H9 (cell line): Measurements from ENCODE around the gene CDC26. TPM values are rescaled to one million over a fixed set of nuclear protein-coding genes. Genes with fewer than 3 reads are reported as not detected.
A peak's percentile ranks its signal among the peaks of the same experiment; 100 is the strongest.

ENCODE experiments used
- DNase-seq: peaks from one replicate; pipeline ENCODE4 v3.0.0-alpha.2; 2017
- H2AFZ ChIP-seq: one replicate; pipeline ENCODE4 v1.6.1; 2013; ENCODE audit warnings: mild to moderate bottlenecking, low read length, control low read depth, moderate library complexity
- H2AK5ac ChIP-seq: 2 replicates; pipeline ENCODE4 v1.6.1; 2013; ENCODE audit warnings: low read length, control low read depth, mixed read lengths; ENCODE audit not compliant: insufficient read length
- H2BK120ac ChIP-seq: one replicate; pipeline ENCODE4 v1.6.1; 2013; ENCODE audit warnings: low read depth, mild to moderate bottlenecking, low read length, control low read depth, inconsistent platforms; ENCODE audit not compliant: poor library complexity, severe bottlenecking
- H2BK12ac ChIP-seq: 2 replicates; pipeline ENCODE4 v1.6.1; 2013; ENCODE audit warnings: low read length, control low read depth, mixed read lengths, low read depth; ENCODE audit not compliant: insufficient read length
- H2BK15ac ChIP-seq: 2 replicates; pipeline ENCODE4 v1.6.1; 2013; ENCODE audit warnings: low read depth, low read length, control low read depth
- H2BK20ac ChIP-seq: one replicate; pipeline ENCODE4 v1.6.1; 2013; ENCODE audit warnings: low read depth, mild to moderate bottlenecking, low read length, control low read depth, inconsistent platforms; ENCODE audit not compliant: poor library complexity, severe bottlenecking
- H2BK5ac ChIP-seq: 2 replicates; pipeline ENCODE4 v1.6.1; 2013; ENCODE audit warnings: low read length, control low read depth, mixed read lengths; ENCODE audit not compliant: insufficient read length
- H3K14ac ChIP-seq: 2 replicates; pipeline ENCODE4 v1.6.1; 2013; ENCODE audit warnings: low read length, control low read depth; ENCODE audit not compliant: insufficient read depth
- H3K18ac ChIP-seq: 2 replicates; pipeline ENCODE4 v1.6.1; 2013; ENCODE audit warnings: low read depth, mild to moderate bottlenecking, mixed read lengths, low read length, control low read depth; ENCODE audit not compliant: insufficient read length
- H3K23ac ChIP-seq: 2 replicates; pipeline ENCODE4 v1.6.1; 2013; ENCODE audit warnings: low read length, control low read depth, mixed read lengths, low read depth; ENCODE audit not compliant: insufficient read length
- H3K23me2 ChIP-seq: 2 replicates; pipeline ENCODE4 v1.6.1; 2013; ENCODE audit warnings: low read depth, mild to moderate bottlenecking, mixed read lengths, low read length, control low read depth; ENCODE audit not compliant: insufficient read length, poor library complexity, severe bottlenecking
- H3K27ac ChIP-seq: 2 replicates; pipeline ENCODE4 v1.5.1; 2013; ENCODE audit warnings: low read length, control low read depth, mixed read lengths, low read depth; ENCODE audit not compliant: insufficient read length
- H3K27me3 ChIP-seq: 2 replicates; pipeline ENCODE4 v1.6.1; 2013; ENCODE audit warnings: low read length, control low read depth, inconsistent platforms; ENCODE audit not compliant: insufficient read depth
- H3K4ac ChIP-seq: 2 replicates; pipeline ENCODE4 v1.6.1; 2013; ENCODE audit warnings: low read depth, mild to moderate bottlenecking, control low read depth, inconsistent platforms, low read length, moderate library complexity
- H3K4me1 ChIP-seq: 2 replicates; pipeline ENCODE4 v1.6.1; 2013; ENCODE audit warnings: low read length, control low read depth, inconsistent platforms; ENCODE audit not compliant: insufficient read depth
- H3K4me2 ChIP-seq: 2 replicates; pipeline ENCODE4 v1.6.1; 2013; ENCODE audit warnings: low read length, control low read depth, mixed read lengths; ENCODE audit not compliant: insufficient read length, insufficient read depth
- H3K56ac ChIP-seq: 2 replicates; pipeline ENCODE4 v1.6.1; 2013; ENCODE audit warnings: low read depth, mild to moderate bottlenecking, mixed read lengths, low read length, control low read depth; ENCODE audit not compliant: insufficient read length
- H3K79me1 ChIP-seq: 2 replicates; pipeline ENCODE4 v1.6.1; 2013; ENCODE audit warnings: low read depth, mild to moderate bottlenecking, moderate library complexity, low read length, control low read depth, inconsistent platforms; ENCODE audit not compliant: insufficient read depth, poor library complexity, severe bottlenecking
- H3K79me2 ChIP-seq: 2 replicates; pipeline ENCODE4 v1.6.1; 2013; ENCODE audit warnings: low read length, control low read depth, inconsistent platforms; ENCODE audit not compliant: insufficient read depth
- H3K9ac ChIP-seq: 2 replicates; pipeline ENCODE4 v1.6.1; 2013; ENCODE audit warnings: low read length, control low read depth, mixed read lengths; ENCODE audit not compliant: insufficient read length; ENCODE audit errors: extremely low read depth
- H3K9me3 ChIP-seq: one replicate; pipeline ENCODE4 v1.6.1; 2013; ENCODE audit warnings: low read depth, low read length, inconsistent platforms; ENCODE audit not compliant: control insufficient read depth
- H3T11ph ChIP-seq: one replicate; pipeline ENCODE4 v1.6.1; 2013; ENCODE audit warnings: mild to moderate bottlenecking, low read length, control low read depth, inconsistent platforms
- H4K20me1 ChIP-seq: one replicate; pipeline ENCODE4 v1.6.1; 2013; ENCODE audit not compliant: control insufficient read depth, insufficient read length, insufficient read depth
- H4K5ac ChIP-seq: 2 replicates; pipeline ENCODE4 v1.6.1; 2013; ENCODE audit warnings: low read depth, mild to moderate bottlenecking, mixed read lengths, low read length, control low read depth; ENCODE audit not compliant: insufficient read length
- H4K8ac ChIP-seq: replicated peaks from 2 replicates; pipeline ENCODE4 v1.6.1; 2013; ENCODE audit warnings: low read length, control low read depth, mixed read lengths, low read depth; ENCODE audit not compliant: insufficient read length
- H4K91ac ChIP-seq: 2 replicates; pipeline ENCODE4 v1.6.1; 2013; ENCODE audit warnings: low read depth, mild to moderate bottlenecking, moderate library complexity, mixed read lengths, low read length, control low read depth; ENCODE audit not compliant: insufficient read length
- H3K27ac Mint-ChIP-seq, 3 experiments: 2 replicates in 2 of 3; 3 replicates in 1 of 3; pipeline ENCODE4 v1.8.0; 2020 to 2021; ENCODE audit warnings: mixed read lengths in 3 of 3, mild to moderate bottlenecking in 1 of 3, moderate library complexity in 1 of 3
- H3K27me3 Mint-ChIP-seq: 2 replicates; pipeline ENCODE4 v1.8.0; 2021; ENCODE audit warnings: low read depth, mild to moderate bottlenecking, moderate library complexity, mixed read lengths
- H3K36me3 Mint-ChIP-seq, 3 experiments: 2 replicates in 2 of 3; 3 replicates in 1 of 3; pipeline ENCODE4 v1.8.0; 2020 to 2021; ENCODE audit warnings: low read depth in 3 of 3, mixed read lengths in 3 of 3; ENCODE audit not compliant: insufficient read depth in 1 of 3
- H3K4me1 Mint-ChIP-seq, 2 experiments: 2 replicates each; pipeline ENCODE4 v1.8.0; 2020; ENCODE audit warnings: mixed read lengths in 2 of 2
- H3K4me3 Mint-ChIP-seq, 2 experiments: 2 replicates in 1 of 2; 3 replicates in 1 of 2; pipeline ENCODE4 v1.8.0; 2020 to 2021; ENCODE audit warnings: mild to moderate bottlenecking in 2 of 2, mixed read lengths in 2 of 2, moderate library complexity in 1 of 2
- H3K9me3 Mint-ChIP-seq, 2 experiments: 2 replicates in 1 of 2; 3 replicates in 1 of 2; pipeline ENCODE4 v1.8.0; 2020; ENCODE audit warnings: mild to moderate bottlenecking in 2 of 2, mixed read lengths in 2 of 2, moderate library complexity in 1 of 2
- CTCF ChIP-seq: fragments of 200-600 bp; sonication (generic); conservative IDR thresholded peaks from 3 replicates; pipeline ENCODE4 v1.8.0; 2021; ENCODE audit warnings: antibody characterized with exemption, mild to moderate bottlenecking
- WGBS: extraction: QIAGEN DNeasy Blood & Tissue Kit; methylation state at CpG from one replicate; pipeline ENCODE4 v1.1.7; 2013; ENCODE audit warnings: missing lambda C conversion rate, low lambda C conversion rate, mixed read lengths; ENCODE audit not compliant: insufficient read length; ENCODE audit errors: extremely low coverage; 5-methylcytosine and 5-hydroxymethylcytosine counted together
- total RNA-seq: library from RNA; stranded (reverse); gene quantifications from 2 replicates; pipeline ENCODE4 v1.2.1, GENCODE V29; 2021

Gene CDC26
- total RNA-seq, 1 experiment from 2014 or later: 38.6 TPM

- no peak for TF ChIP-seq CTCF
- Mint-ChIP-seq H3K9me3 (peaks cover 3 to 5% of the 10 kb centered on the region in 2 experiments; a peak in 3 of 5 replicates), H3K27ac (peak overlapping the region in 1 of 3 experiments; percentile 74; a peak in 1 of 7 replicates), H3K4me1 (peaks cover 7 to 18% of the 10 kb centered on the region in 2 experiments; a peak in 3 of 4 replicates), H3K27me3 (no peaks in the 10 kb centered on the region), H3K36me3 (peaks cover 7 to 13% (median 7%) of the 10 kb centered on the region in 3 experiments; a peak in 6 of 7 replicates), H3K4me3 (no peak overlapping the region)
- Histone ChIP-seq H3K4me1 (no peaks in the 10 kb centered on the region), H3K4ac (no peak overlapping the region), H2AFZ (no peak overlapping the region), H3K27ac (no peak overlapping the region), H4K8ac (no peak overlapping the region), H3T11ph (no peak overlapping the region), H2AK5ac (no peak overlapping the region), H3K9me3 (no peaks in the 10 kb centered on the region), H3K27me3 (no peaks in the 10 kb centered on the region), H3K56ac (no peak overlapping the region), H2BK5ac (no peak overlapping the region), H2BK15ac (no peak overlapping the region), H2BK12ac (no peak overlapping the region), H4K5ac (no peak overlapping the region), H4K20me1 (no peaks in the 10 kb centered on the region), H3K14ac (no peak overlapping the region), H3K79me2 (no peaks in the 10 kb centered on the region), H2BK20ac (no peak overlapping the region), H3K23me2 (no peaks in the 10 kb centered on the region), H4K91ac (no peak overlapping the region), H3K18ac (no peak overlapping the region), H3K23ac (no peak overlapping the region), H3K4me2 (no peak overlapping the region), H2BK120ac (no peak overlapping the region), H3K9ac (no peak overlapping the region), H3K79me1 (no peaks in the 10 kb centered on the region)
- WGBS: no CpG with 5 or more reads among the region's 4 CpGs
- DNase-seq: no peak
Observed at GRCh38 chr9:113245894-113246293, 29.5 kb downstream of the CDC26 start.
